HG03439 (cell line): ENCODE measurements around the gene OSER1.
"Not testable (repeated sequence)": the region's sequence is repeated elsewhere in the genome, so short reads cannot be mapped to it uniquely, and the experiment has no call there.

Source experiments
- ATAC-seq: cut with Tn5 transposase; IDR thresholded peaks from one replicate; pipeline ENCODE4 v1.9.1; 2021; ENCODE audit warnings: mild to moderate bottlenecking, moderate library complexity; ENCODE audit not compliant: unreplicated experiment

OSER1 gene

DNA sequence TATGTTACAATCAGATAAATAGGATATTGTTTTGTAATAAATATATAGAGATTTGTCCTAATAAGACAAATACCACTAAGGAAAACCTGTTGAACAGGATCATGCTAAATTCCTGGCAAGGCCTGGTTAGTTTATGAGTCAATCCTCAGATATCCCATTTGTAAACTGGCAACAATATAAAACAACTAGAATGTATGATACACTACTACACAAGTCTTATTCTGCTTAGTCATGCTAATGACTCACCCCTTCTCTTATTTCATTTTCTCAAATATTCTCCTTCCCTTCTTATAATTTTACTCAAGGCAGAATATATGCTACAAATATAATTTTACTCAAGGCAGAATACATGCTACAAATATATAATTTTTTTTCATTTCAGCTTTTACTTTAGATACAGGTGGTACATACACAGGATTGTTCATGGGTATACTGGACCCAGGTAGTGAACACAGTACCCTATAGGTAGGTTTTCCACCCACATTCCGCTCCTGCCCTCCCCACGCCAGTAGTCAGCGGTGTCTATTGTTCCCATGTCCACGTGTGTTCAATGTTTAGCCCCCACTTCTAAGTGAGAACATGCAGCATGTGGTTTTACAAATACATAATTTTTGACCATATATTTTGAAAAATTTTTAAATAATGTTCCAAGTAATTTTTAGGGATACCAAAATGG lies 6.3 kb downstream of the OSER1 start:
- ATAC-seq: no peak

DNA sequence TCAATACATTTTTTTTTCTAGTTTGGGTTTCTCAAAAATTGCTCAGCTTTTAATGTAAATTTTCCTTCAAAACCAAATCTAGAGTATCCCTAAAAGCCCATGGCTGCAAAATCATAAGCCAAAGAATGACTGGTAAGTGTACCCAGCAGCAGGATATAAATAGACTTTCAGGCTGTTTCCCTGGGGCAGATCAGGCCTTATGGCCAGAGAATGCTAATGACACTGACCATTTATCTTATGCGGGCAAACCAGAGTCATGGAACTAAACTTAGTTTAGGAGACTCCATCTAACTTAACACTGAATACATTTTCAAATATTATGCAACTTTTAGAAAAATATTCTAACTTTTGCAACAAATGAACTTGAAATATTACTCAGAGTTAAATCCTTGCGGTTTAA lies 7.4 kb downstream of the OSER1 start:
- no peak for ATAC-seq

DNA sequence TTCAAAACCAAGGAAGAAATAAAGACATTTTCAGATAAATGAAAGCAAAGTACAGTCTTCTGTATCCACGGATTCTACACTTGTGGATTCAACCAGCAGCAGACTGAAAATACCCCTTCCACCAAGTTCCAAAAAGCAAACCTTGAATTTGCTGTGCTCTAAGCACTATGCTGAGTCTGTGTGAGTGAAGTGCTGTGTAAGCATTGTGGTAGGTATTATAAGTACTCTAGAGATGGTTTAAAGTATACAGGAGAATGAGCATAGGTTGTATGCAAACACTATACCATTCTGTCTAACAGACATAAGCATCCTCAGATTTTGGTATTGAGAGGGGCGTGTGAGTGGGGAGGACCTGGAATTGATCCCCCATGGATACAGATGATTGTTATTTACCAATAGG lies 9.6 kb downstream of the OSER1 start:
- no peak for ATAC-seq

DNA sequence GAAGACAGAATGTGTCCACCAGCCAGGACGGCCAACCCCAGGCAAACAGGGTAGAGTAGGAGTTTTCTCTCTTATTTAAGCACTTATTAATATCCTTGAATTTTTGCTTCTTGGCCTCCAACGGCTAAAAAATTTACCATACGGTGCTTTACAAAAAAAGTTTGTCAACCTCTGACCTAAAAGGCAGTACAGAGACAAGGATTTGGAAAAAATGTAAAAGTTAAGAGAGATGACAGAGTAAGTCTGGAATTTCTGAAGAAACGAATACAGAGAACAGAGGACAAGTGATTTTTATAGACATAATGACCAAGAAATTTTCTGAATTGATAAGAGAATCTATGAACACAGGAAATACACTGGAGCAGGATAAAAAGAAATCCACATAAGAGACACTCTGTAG lies 10.2 kb downstream of the OSER1 start:
- ATAC-seq: no peak

DNA sequence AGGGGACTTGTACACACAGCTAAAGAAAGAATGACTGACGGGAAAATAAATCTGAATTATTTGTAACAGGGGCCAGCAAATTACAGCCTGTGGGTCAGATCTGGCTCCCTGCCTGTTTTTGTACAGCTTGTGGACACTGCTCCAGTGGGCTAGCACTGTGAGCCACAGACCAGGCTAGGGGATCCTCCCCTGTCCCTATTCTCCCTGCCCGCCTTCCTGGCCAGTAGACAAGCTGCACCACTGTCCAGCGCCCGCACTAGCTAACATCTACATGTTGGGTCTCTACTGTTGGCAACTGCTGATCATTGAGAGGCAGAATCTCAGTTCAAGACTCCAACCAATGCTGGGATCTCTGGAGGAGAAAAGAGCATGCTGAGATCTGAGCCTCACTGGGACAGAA lies 10.7 kb downstream of the OSER1 start:
- ATAC-seq: no peak

DNA sequence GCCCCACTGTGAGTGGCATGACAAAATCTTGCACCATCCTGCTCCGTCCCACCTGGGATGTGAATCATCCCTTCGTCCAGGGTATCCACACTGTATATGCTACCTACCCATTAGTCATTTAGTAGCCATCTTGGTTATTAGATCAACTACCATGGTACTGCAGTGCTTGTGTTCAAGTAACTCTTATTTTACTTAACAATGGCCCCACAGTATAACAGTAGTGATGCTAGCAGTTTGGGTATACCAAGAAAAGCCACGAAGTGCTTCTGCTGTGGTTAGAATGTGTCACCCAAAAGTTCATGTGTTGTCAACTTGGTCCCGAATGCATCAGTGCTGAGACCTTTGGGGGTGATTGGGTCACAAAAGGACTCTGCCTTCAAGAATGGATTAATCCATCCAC lies 11.7 kb downstream of the OSER1 start:
- ATAC-seq: no peak

DNA sequence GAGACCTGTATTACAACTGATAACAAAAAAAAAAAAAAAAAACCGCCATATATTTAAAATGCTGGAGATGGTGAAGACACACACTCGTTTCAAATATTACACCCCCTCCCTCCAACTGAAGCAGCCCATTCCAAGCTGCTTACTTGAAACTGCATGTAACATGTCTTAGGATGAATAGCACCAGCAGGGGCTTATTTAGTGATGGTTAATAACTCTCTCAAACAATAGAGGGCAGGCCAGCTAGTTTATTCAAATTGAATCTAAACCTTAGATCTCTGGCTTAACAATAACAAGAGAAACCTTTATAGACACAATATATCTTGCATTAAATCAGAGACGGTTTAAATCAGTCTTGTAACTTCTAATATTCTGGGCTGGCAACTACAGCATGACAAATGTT lies 14.3 kb downstream of the OSER1 start:
- no peak for ATAC-seq

DNA sequence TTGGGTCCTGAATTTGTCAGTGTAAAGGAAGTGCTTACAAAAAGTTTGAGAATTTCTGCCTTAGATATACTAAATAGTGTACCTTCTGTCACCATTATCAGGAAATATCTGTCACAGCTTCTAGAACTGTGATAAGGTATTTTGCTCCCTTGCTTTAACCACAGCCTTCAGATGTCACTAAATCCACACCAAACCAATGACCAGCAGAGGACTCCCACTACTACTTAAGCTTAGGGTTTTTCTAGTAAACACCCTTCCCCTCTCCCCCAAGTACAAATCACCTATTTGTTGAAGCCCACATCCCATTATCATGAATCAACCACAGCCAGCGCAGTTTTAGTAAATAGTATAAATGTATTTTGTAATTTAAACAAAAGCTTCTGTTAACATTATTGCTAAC lies 15.0 kb downstream of the OSER1 start:
- ATAC-seq: no peak

DNA sequence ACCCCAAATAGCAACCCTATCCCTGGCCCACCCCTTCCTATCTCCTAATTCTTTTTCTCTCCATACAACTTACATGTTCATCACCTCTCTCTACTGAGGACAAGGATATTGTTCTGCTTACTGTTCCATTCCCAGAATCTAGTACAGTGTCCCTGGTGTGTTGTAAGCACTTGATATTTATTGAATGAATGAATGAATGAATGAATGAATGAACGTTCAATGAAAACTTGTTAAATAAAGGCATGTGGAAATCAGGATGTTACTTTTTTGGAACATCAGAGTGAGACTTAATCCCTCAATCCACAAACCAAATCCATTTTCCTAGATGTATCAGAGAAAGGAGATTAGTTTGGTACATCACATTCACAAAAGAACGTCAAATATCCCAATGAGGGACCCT lies 16.8 kb downstream of the OSER1 start:
- no peak for ATAC-seq

DNA sequence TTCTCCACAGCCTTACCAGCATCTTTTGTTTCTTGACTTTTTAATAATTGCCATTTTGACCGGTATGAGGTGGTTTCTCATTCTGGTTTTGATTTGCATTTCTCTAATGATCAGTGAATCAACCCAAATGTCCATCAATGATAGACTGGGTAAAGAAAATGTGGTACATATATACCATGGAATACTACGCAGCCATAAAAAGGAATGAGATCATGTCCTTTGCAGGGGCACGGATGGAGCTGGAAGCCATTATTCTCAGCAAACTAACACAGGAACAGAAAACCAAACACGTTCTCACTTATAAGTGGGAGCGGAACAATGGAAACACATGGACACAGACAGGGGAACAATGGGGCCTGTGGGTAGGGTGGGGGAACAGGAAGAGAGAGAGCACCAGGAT lies 18.9 kb downstream of the OSER1 start:
- ATAC-seq: not testable (repeated sequence)

DNA sequence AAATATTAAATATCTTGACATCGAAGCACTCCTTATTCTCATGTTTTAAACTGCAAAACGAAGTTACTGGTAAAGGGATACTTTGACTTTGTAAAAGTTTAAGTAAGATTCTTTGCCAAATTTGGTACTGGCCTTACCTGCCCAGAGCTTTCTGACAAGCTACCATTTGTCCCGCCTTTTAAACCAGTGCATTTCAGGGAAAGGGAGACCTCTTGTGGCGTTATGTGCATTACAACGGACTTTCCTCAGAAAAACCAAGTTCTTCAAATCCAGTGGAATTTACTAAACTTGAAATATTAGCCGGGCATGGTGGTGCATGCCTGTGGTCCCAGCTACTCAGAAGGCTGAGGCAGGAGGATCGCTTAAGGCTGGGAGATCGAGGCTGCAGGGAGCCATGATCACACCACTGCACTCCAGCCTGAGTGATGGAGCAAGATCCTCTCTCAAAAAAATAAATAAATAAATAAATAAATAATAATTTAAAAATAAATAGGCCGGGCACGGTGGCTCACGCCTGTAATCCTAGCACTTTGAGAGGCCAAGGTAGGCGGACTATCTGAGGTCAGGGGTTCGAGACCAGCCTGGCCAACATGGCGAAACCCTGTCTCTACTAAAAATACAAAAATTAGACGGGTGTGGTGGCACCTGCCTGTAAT lies 20.2 kb downstream of the OSER1 start:
- not testable (repeated sequence) for ATAC-seq

DNA sequence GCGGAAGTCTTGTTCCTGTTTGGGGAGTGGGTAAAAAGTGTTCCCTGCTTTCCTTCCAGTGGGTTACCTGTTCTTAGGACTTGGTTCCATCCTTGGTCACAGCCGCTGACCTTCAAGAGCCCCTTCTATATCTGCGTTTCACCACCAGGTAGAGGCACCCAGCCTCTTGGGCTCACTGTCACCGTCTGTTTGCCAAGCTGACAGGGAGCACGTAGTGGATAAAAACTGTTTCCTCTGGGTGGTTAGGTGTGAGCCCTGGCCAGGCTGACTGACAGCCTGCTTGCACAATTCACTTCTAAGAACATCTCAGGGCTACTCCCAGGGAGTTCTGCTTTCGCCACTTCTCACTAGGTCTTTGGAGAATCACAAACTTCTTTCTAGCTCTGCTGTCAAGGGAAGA lies 21.8 kb downstream of the OSER1 start:
- no peak for ATAC-seq

DNA sequence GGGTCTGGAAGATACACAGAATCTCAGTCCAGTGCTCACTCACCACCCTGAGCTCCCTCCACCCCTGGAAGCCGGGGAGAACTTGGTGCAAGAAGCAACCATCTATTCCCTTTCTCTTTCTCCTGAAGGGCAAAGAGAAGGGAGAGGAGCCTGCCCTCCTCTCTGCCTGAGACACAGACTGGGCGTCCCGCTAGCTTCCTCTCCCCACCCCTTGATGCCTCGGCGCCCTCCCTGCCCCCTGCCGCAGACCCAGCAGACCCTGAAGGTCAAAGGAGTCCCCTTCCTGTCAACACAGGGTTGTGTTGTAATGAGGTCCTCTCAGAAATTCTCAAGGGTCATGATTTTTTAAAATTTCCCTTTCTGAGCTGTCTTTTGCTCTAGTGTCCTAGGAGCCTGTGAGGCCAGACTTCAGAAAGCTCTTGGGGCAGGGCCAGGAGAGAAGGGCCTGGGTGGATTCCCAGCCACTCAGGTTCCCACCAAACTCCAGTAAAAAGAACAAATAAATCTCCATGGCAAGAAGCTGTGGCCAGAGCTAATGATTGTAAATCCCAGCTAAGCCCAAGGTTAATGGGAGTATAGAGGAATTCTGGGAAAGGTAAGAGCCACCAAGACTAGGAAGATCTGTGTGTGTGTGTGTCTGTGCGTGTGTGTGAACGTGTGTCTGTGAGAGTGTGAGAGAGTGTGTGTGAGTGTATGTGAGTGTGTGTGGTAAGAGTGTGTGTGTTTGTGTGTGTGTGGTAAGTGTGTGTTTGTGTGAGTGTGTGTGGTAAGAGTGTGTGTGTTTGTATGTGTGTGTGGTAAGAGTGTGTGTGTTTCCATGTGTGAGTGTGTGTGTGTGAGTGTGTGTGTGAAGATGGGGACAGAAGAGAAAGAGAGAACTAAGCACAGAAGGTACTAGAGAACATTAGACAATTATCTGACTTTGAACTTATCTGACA lies 22.5 kb downstream of the OSER1 start:
- ATAC-seq: no peak

DNA sequence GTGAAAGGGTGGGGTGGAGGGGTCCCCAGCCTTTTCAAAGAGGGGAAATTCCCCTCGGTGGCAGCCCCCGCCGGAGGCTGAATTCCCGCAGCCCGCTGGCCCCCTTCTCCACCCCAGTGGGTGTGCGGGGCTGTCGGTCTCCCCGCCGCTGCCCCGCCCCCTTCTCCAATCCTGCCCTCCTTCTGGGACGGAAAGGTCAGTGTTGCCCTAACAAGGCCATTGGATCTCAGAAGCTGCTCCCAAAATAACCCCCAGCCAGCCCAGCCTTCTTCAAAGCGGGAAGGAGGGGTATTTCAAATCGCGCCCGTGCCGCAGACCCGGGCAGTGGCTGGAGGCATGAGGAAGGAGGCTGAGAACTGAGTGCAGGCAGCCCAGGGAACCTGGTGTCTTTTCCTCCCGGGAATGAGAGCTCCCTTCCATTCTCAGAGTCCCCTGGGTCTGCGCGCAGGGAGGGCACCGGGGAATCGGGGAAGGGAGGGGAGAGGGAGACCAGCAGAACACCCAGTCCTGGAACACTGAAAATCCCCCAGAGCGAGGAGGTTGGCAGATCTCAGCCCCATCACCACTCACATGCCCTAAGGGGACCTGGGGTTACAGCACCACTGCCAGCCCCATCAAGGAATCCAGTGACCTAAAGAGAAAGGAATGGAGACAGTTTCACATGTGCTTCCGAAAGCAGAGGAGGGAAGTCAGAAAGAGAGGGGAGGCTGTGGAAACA lies 23.4 kb downstream of the OSER1 start, which contains the start of gene JPH2:
Gene JPH2, minus strand, starts transcription at position 135 of the 718 bp plus-strand sequence. CDS start 483 bp downstream, outside the sequence.
- ATAC-seq: no peak

DNA sequence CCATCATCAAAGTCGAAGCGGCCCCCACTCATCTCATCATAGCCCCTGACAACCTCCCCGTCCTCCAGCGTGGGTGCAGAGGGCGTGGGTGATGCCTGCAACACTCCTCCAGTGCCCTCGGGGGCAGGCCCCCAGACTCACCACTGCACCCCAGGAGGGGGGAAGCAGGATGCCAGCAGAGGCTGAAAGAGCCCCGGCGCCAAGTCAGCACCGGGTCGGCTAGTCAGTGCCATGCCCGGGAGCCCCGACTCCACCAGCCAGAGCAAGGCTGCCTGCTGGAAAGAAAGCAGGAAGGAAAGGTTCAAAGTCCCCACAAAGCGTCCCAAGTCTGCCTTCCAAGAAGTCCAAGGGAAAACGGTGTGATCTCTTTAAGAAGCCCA lies 23.9 kb downstream of the OSER1 start:
- no peak for ATAC-seq

DNA sequence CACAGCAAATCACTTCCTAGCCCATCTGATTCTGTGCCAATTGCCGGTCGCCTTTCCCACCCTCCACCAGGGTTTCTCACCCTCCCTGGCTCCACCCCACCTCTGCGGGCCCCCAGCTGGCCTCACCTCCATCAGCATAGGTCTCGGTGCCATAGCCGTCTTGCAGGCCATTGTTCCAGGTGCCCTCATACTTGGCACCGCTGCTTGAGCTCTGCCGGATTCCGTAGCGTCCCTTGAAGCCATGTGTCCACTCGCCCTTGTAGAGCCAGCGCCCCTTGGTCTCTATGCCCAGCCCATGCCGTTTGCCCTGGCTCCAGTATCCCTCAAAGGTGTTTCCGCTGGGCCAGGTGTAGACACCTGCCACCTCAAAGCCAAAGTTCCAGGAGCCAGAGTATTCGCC lies 24.4 kb downstream of the OSER1 start:
- ATAC-seq: no peak

DNA sequence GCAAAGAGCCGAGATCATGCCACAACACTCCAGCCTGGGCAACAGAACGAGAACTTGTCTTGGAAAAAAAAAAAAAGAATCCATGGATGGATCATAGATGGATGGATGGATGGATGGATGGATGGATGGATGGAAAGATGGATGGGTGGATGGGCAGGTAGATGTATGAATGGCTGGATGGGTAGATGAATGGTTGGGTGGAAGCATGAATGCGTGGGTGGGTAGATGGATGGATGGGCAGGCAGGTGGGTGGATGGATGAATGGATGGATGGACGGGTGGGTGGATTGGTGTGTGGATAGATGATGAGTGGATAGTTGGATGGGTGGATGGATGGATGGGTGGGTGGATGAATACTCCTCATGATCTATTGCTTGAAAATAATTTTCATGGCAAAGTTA lies 25.0 kb downstream of the OSER1 start:
- no peak for ATAC-seq

DNA sequence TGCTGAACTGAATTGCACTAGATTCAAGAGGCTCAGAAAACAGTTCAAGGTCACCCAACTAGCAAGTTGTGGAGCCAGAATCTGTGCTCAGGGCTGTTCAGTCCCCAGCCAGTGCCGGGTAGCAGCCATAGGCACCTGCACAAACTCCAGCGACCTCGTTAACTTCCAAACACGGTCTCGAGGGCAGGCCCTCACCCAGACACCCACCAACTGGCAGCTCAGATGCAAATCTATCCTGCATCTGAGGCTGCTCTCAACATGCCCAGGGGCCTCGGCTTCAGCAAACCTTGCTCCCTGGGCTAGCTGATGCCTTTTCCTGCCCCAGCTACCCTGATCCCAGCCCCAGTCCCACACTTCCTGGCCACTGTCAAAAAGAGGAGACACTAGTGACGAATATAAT lies 27.3 kb downstream of the OSER1 start:
- ATAC-seq: no peak

DNA sequence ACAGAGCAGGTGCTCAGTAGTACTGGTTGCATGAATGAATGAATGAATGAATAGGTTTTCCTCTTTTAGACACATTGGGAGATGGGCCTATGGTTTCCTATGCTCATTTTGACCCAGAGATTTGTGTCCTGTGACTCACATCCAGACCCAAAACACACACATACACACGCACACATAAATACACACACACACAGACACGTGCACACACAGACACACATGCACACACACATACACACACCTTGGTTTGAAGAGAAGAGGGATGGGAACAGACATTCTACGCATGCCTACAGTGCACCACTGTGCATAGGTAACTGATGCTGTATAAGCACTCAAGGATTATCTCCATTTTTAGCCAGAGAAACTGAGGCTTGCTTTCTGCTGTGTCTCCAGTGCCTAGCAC lies 27.7 kb downstream of the OSER1 start:
- no peak for ATAC-seq

DNA sequence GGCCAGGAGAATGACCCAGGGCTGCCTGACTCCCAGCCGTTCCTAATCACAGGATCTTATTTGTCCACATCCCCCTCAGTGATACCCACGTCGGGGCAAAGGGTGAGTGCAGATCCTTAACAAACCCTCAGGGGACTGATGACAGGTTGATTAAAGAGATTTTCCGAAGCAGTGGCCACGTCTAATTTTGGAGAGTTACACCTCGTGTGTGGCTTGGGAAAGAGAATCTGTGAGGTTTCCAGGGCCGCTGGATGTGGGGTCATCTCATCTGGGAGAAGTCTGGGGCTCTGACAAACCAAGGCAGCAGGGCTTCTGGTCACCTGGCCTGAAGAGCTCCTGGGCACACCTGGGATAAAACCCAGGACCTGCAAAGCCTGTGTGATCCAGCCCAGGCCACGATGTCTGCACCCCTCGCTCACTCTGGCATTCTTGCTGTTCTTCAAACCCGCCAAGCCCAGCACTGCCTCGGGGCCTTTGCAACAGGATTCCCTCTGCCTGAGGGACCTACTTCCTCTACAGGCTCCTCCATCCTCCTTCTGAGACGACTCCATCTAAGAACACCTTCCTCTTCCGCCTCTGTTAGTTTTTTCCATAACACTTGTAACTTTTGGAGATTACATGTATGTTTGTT lies 28.3 kb downstream of the OSER1 start:
- ATAC-seq: no peak

DNA sequence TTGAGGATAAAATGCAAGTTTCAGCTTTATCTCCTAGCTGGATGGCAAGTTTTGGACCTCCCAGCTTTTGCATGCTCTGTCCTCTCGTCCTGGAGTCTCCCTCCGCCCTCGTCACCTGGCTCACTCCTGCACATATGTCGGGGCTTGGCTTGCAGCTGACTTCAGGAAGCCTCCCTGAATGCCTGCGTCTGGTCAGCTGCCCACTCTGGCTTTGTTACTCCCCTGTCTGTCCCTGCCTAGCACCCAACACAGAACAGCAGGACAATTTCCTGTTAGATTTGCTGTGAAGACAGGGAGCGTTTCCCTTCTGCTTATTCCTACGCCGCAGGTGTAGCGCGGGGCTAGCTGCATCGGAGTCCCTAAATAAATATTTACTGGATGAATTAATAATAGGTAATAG lies 29.0 kb downstream of the OSER1 start:
- ATAC-seq: no peak
